ENCODE data around the gene CTTN. TPM values are rescaled to one million over a fixed set of nuclear protein-coding genes. Genes with fewer than 3 reads are reported as not detected.

CTTN gene
- total and polyA plus RNA-seq, 8 donors, result 68.7 to 130 (median 87.6) TPM

DNA sequence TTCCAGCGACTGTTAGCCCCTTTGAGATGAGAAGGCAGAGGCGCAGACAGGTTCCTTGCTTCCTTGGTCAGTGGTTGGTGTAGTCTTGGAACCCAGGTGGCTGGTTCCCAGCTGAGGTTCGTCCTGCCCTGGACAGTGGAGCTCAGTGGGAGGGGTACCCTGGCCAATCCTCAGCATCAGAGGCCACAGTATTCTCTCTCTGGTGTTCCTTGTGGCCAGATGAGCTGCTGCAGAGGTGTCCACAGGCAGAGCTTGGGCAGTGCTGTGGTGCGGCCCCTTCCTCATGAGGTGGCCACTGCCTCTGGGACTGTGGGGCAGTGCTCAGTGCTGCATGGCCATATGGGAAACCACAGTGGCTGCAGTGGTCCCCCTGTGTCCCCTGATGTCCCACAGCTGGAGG lies 61.8 kb downstream of the CTTN start:
- FAIRE-seq (no peak), DNase-seq (no peak), ATAC-seq (no peak)
- H3K27me3 ChIP-seq, result no peaks in the 10 kb centered on the region
- H3K36me3 ChIP-seq, result no peaks in the 10 kb centered on the region
- H3K27ac ChIP-seq, result no peak overlapping the region
- 67 to 70% methylated on average over 4 of the region's 4 CpGs for WGBS, 2 donors
- no peaks in the 10 kb centered on the region for H3K4me1 ChIP-seq
- TF ChIP-seq, protein P1, sequence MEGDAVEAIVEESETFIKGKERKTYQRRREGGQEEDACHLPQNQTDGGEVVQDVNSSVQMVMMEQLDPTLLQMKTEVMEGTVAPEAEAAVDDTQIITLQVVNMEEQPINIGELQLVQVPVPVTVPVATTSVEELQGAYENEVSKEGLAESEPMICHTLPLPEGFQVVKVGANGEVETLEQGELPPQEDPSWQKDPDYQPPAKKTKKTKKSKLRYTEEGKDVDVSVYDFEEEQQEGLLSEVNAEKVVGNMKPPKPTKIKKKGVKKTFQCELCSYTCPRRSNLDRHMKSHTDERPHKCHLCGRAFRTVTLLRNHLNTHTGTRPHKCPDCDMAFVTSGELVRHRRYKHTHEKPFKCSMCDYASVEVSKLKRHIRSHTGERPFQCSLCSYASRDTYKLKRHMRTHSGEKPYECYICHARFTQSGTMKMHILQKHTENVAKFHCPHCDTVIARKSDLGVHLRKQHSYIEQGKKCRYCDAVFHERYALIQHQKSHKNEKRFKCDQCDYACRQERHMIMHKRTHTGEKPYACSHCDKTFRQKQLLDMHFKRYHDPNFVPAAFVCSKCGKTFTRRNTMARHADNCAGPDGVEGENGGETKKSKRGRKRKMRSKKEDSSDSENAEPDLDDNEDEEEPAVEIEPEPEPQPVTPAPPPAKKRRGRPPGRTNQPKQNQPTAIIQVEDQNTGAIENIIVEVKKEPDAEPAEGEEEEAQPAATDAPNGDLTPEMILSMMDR (IDR thresholded peaks at IDR 0.05), result no peak
- H3K4me3 ChIP-seq, result no peak overlapping the region
- intact Hi-C loops (cut with DNase I), result loop anchor here in 2 of 3 donors (5.0 to 10.0 kb wide), 2 partner anchors 295 to 302 kb away; no protein-coding TSS in a partner anchor
- H3K9me3 ChIP-seq, result no peaks in the 10 kb centered on the region

DNA sequence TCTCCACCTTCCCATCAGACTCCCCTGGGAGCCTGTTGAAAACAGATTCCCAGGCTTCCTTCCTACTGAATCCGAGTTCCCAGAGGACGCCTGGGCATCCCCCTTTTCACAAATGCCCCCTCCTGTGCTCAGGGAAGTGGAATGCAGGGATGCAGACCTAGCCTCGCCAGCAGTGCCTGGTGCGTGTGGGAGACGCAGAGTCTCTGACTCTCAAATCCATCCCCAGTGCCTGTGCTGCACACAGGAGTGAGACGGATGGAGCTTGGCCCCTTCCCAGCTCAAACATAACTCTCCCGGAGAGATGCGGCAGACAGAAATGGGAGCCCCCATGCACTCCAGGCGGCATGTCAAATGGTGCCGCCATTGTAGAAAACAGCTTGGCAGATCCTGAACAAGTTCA lies 62.6 kb downstream of the CTTN start:
- ATAC-seq (no peak), DNase-seq (no peak), FAIRE-seq (no peak)
- no peaks in the 10 kb centered on the region for H3K27me3 ChIP-seq
- no peaks in the 10 kb centered on the region for H3K4me1 ChIP-seq
- H3K4me3 ChIP-seq, result no peak overlapping the region
- no peak overlapping the region for H3K27ac ChIP-seq
- 58 to 61% methylated on average over 10 of the region's 10 CpGs for WGBS, 2 donors
- no peaks in the 10 kb centered on the region for H3K36me3 ChIP-seq
- no peaks in the 10 kb centered on the region for H3K9me3 ChIP-seq
- TF ChIP-seq, protein P1 (IDR thresholded peaks at IDR 0.05), result no peak
- intact Hi-C loops (cut with DNase I), result loop anchor here in 2 of 3 donors (5.0 to 10.0 kb wide), 2 partner anchors 294 to 301 kb away; no protein-coding TSS in a partner anchor

DNA sequence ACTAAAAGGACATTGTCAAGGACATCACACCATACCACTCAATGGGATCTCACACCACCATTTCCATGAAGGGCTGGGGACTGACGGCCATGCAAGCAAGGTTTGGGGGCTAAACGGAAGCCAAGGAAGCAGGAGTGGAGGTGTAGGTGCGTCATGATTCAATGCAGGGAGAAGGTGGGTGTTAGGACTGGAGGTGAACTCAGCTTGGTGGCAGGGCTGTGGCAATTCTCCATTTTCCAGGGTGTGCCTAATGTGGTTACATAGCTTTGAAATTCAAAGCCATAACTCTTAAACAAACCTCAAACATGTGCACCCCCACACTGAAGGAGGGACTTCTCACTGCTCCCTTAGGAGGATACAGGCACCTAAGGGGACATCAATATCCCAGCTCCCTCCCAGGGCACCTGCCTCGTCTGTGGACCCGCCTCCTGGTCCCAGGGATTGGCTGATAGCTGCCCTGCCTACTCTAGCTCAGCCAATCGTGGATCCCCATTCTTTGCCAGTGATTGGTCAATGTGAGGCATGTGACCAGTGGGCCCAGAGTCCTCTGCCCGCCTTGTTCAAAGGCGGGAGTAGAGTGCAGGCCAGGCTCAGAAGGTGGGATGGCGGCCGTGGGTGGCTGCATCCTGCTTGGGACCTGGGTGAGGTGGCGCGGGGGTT lies 64.6 kb downstream of the CTTN start:
- no peak for DNase-seq
- Histone ChIP-seq H3K4me1 (no peaks in the 10 kb centered on the region), H3K27ac (no peak overlapping the region), H3K4me3 (no peak overlapping the region), H3K9me3 (no peaks in the 10 kb centered on the region), H3K36me3 (no peaks in the 10 kb centered on the region), H3K27me3 (no peaks in the 10 kb centered on the region)
- FAIRE-seq, result no peak
- WGBS, 2 donors, result 89 to 94% methylated on average over 10 to 12 of the region's 12 CpGs
- intact Hi-C loops (cut with DNase I), result loop anchor here in 2 of 3 donors (5.0 to 10.0 kb wide), 2 partner anchors 292 to 299 kb away; no protein-coding TSS in a partner anchor
- TF ChIP-seq, protein P1 (IDR thresholded peaks at IDR 0.05), result no peak
- ATAC-seq, result no peak

DNA sequence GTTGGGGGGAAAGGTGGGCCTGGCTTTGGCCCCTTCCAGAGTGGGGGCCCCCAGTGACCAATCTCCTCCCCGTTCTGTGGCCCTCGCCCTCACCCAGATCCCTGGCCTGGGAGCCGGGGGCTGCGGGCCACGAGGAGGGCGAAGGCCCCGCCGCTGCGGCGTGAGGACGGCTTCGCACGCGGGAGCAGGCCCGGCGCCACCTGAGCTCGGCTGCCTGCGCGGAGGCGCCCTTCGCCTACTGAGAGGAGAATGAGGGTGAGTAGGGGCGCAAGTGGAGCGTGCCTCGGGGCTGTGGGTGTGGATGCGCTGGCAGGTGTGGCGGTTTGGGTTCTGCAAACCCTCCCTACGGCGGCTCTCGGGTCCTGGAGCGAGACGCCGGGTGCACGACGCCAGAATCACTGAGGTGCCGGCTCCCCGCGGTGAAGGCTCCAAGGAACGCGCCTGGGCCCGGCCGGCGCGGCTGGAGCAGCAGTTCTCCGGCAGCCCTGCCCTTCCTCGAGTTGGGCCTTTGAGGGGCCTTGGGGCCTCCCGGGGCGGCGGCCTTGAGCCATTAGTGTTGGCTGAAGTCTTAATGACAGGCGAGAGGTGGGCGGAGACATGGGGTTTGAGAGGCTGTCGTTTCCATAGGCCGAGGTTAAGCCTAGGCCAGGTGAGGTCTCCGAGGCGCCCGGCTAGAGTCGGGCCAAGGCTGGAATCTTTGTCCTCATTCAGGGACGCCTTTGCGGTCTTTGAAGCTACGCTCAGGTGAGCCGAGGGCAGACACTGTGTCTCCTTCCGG lies 65.3 kb downstream of the CTTN start:
- Histone ChIP-seq H3K9me3 (no peaks in the 10 kb centered on the region), H3K27me3 (no peaks in the 10 kb centered on the region), H3K4me1 (no peaks in the 10 kb centered on the region), H3K36me3 (no peaks in the 10 kb centered on the region), H3K4me3 (no peak overlapping the region), H3K27ac (no peak overlapping the region)
- intact Hi-C loops (cut with DNase I), result loop anchor here in 2 of 3 donors (5.0 to 10.0 kb wide), 2 partner anchors 291 to 299 kb away; no protein-coding TSS in a partner anchor
- FAIRE-seq (no peak), DNase-seq (no peak), ATAC-seq (no peak)
- TF ChIP-seq, protein P1 (IDR thresholded peaks at IDR 0.05), result no peak
- WGBS, 2 donors, result 83 to 90% methylated on average over 50 to 61 of the region's 61 CpGs
